ENCODE results near the gene AXIN2.

DNA sequence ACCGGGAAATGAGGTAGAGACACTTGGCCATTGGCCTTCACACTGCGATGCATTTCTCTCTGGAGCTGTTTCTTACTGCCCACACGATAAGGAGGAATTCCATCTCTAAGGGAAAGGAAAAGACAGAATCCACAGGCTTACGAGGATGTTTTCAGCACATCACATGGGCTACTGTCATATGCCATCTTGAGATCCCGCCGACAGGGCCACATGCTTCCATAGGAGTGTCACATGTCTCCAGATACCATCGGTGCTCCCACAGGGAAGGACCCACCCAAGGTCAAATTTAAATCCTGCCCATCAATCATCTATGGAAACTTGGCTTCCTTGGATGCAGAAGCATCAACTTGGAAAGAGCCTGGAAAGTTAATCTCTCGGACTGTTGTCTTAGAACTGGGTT, 20.0 kb downstream of the AXIN2 start:
- TF ChIP-seq, protein P1, sequence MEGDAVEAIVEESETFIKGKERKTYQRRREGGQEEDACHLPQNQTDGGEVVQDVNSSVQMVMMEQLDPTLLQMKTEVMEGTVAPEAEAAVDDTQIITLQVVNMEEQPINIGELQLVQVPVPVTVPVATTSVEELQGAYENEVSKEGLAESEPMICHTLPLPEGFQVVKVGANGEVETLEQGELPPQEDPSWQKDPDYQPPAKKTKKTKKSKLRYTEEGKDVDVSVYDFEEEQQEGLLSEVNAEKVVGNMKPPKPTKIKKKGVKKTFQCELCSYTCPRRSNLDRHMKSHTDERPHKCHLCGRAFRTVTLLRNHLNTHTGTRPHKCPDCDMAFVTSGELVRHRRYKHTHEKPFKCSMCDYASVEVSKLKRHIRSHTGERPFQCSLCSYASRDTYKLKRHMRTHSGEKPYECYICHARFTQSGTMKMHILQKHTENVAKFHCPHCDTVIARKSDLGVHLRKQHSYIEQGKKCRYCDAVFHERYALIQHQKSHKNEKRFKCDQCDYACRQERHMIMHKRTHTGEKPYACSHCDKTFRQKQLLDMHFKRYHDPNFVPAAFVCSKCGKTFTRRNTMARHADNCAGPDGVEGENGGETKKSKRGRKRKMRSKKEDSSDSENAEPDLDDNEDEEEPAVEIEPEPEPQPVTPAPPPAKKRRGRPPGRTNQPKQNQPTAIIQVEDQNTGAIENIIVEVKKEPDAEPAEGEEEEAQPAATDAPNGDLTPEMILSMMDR (IDR thresholded peaks at IDR 0.05): no peak
- no peak for TF ChIP-seq POLR2A (IDR thresholded peaks at IDR 0.05)

Measured in tibial nerve (tissue), 3 donors.